Kidney epithelial cell (primary cell): ENCODE results near the gene ATXN1. TPM values are rescaled to one million over a fixed set of nuclear protein-coding genes. Genes with fewer than 3 reads are reported as not detected.

ENCODE experiments used
- DNase-seq: peaks from one replicate; pipeline ENCODE4 v3.0.0-alpha.2; 2010; ENCODE audit warnings: low read depth
- H3K27me3 ChIP-seq: 2 replicates; pipeline ENCODE4 v1.6.0; 2011; ENCODE audit warnings: low read length; ENCODE audit not compliant: control insufficient read depth, insufficient read depth
- H3K36me3 ChIP-seq: 2 replicates; pipeline ENCODE4 v1.5.1; 2011; ENCODE audit warnings: low read length; ENCODE audit not compliant: control insufficient read depth, insufficient read depth
- H3K4me3 ChIP-seq: 2 replicates; pipeline ENCODE4 v1.5.1; 2011; ENCODE audit warnings: low read depth, mild to moderate bottlenecking, control low read depth, low read length
- total RNA-seq: library from RNA; depleted of rRNA; stranded (reverse); fragments of >200 nt; gene quantifications from 2 replicates; pipeline ENCODE4 v1.2.3, GENCODE V29; 2015
- TF ChIP-seq, protein P1 (sequence below): IDR thresholded peaks from 2 replicates; pipeline ENCODE4 v1.5.1; 2011; ENCODE audit warnings: mild to moderate bottlenecking, moderate library complexity, low read length, control low read depth, inconsistent platforms; ENCODE audit not compliant: insufficient read depth, poor library complexity, severe bottlenecking

The ATXN1 gene
- total RNA-seq, 1 donor from 2014 or later = 12.5 TPM

DNA sequence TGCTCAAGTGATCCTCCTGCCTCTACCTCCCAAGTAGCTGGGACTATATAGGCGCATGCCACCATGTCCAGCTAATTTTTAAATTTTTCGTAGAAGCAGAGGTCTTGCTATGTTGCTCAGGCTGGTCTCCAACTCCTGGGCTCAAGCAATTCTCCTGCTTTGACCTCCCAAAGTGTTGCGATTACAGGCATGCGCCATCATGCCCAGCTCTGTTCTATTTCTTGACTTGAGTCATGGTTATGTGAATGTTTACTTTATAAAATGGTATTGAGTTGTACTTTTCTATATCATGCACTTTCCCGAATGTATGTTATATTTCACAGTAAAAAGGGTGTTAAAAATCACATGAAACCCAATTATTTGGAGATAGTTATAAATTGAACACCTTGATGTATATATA is 17.3 kb upstream of the ATXN1 start:
- Histone ChIP-seq H3K4me3 (no peak overlapping the region), H3K36me3 (no peaks in the 10 kb centered on the region), H3K27me3 (no peaks in the 10 kb centered on the region)
- TF ChIP-seq, protein P1, sequence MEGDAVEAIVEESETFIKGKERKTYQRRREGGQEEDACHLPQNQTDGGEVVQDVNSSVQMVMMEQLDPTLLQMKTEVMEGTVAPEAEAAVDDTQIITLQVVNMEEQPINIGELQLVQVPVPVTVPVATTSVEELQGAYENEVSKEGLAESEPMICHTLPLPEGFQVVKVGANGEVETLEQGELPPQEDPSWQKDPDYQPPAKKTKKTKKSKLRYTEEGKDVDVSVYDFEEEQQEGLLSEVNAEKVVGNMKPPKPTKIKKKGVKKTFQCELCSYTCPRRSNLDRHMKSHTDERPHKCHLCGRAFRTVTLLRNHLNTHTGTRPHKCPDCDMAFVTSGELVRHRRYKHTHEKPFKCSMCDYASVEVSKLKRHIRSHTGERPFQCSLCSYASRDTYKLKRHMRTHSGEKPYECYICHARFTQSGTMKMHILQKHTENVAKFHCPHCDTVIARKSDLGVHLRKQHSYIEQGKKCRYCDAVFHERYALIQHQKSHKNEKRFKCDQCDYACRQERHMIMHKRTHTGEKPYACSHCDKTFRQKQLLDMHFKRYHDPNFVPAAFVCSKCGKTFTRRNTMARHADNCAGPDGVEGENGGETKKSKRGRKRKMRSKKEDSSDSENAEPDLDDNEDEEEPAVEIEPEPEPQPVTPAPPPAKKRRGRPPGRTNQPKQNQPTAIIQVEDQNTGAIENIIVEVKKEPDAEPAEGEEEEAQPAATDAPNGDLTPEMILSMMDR = no peak
- DNase-seq = no peak

DNA sequence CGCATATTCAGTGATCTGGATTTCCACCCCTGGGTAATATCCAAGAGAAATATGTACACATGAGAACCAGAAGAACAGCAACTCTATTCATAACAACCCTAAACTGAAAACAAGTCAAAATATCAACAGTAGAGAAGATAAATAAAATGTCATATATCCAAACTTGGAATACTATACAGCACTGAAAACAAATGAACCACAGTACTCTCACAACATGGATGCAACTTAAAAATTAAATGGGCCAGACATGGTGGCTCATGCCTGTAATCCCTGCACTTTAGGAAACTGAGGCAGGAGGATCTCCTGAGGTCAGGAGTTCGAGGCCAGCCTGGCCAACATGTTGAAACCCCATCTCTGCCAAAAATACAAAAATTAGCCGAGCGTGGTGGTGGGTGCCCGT is 16.5 kb upstream of the ATXN1 start:
- TF ChIP-seq, protein P1 = no peak

GRCh38 chr6:16776394-16777017 is 15.2 kb upstream of the ATXN1 start:
- DNase-seq = no peak
- TF ChIP-seq, protein P1 = no peak
- H3K36me3 ChIP-seq = no peaks in the 10 kb centered on the region
- H3K4me3 ChIP-seq = no peak overlapping the region
- no peaks in the 10 kb centered on the region for H3K27me3 ChIP-seq

More for the DNA sequence above, 16.5 kb upstream of the ATXN1 start:
- Histone ChIP-seq H3K36me3 (no peaks in the 10 kb centered on the region), H3K4me3 (no peak overlapping the region), H3K27me3 (no peaks in the 10 kb centered on the region)
- DNase-seq = no peak

DNA sequence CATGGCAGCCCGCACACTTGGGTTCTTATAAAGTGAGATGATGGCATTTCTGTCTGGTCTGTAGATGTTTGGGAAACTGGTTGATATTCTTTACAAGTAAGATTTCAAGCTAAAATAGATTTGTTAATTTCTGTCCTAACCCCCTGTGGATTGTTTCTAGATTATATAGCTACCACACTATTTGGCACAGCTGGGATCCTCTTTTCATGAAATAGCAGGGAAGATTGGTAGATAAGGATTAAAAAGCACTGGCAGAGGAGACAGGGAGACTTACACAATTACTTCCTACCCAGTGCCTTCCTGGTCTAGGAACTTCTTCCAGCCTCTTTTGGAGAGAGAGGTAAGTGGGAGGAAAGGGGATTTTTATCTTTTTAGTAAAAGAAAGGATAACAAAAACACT is 13.2 kb upstream of the ATXN1 start:
- DNase-seq = no peak
- Histone ChIP-seq H3K27me3 (no peaks in the 10 kb centered on the region), H3K36me3 (no peaks in the 10 kb centered on the region), H3K4me3 (no peak overlapping the region)
- TF ChIP-seq, protein P1 = no peak

- no peak for DNase-seq
- H3K36me3 ChIP-seq = no peaks in the 10 kb centered on the region
- TF ChIP-seq, protein P1 = no peak
- H3K4me3 ChIP-seq = no peak overlapping the region
- H3K27me3 ChIP-seq = no peaks in the 10 kb centered on the region
Measured at GRCh38 chr6:16773362-16773761, 12.1 kb upstream of the ATXN1 start.

GRCh38 chr6:16770701-16771569 is 9.7 kb upstream of the ATXN1 start:
- TF ChIP-seq, protein P1 = peak; percentile 94
- H3K4me3 ChIP-seq = no peak overlapping the region
- no peaks in the 10 kb centered on the region for H3K27me3 ChIP-seq
- H3K36me3 ChIP-seq = no peaks in the 10 kb centered on the region
- DNase-seq = no peak
